HG02798 (cell line): ENCODE data around the gene STRADB.
"Not testable (repeated sequence)": the region's sequence is repeated elsewhere in the genome, so short reads cannot be mapped to it uniquely, and the experiment has no call there.

Experiments
- ATAC-seq: cut with Tn5 transposase; IDR thresholded peaks from one replicate; pipeline ENCODE4 v1.9.1; 2021; ENCODE audit warnings: mild to moderate bottlenecking; ENCODE audit not compliant: unreplicated experiment, poor library complexity

STRADB gene, protein sequence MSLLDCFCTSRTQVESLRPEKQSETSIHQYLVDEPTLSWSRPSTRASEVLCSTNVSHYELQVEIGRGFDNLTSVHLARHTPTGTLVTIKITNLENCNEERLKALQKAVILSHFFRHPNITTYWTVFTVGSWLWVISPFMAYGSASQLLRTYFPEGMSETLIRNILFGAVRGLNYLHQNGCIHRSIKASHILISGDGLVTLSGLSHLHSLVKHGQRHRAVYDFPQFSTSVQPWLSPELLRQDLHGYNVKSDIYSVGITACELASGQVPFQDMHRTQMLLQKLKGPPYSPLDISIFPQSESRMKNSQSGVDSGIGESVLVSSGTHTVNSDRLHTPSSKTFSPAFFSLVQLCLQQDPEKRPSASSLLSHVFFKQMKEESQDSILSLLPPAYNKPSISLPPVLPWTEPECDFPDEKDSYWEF

DNA sequence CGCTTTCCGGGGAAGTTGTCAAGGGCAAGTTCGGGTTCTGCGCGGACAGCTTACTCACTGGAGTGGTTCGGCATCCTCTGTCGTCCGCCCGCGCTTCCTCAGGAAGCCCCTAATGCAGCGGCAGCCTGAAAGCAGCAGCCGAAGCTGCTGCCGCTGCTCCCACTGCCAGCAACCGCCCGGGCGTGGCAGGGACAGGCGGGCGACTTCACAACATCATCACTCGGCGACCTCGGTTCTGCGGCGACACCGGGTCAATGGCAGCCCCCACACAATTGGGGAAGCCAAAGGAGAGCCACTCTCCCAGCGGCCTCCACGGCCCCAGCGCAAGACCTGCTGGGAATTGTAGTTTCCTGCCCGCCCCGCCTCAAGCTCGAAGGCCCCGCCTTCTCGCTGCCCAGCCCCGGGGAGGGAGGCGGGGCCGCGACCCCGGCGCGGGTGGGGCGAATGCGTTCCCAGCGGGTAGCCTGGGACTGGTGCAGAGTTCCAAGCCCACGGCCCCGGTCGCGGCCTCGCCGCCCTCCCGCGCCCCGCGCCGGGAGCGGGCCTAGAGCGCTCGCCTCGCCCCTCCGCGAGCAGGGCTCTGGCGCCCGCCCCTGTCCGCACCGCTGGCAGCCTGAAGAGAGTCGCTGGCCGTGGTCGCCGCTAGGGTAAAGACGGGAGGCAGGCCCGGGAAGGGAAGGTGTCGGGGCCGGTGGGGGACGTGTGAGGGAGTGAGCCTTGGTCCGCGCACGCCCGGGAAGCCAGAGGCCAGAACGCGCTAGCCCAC is at the start of gene STRADB, which contains the start of gene TRAK2:
Gene STRADB (plus strand): TSS at position 449 of the 766 bp plus-strand sequence. CDS start 3,101 bp downstream, outside the sequence.
Gene TRAK2 (minus strand): TSS at position 167 of the 766 bp plus-strand sequence. CDS start 30,951 bp downstream, outside the sequence.
- ATAC-seq = peak; percentile 98

DNA sequence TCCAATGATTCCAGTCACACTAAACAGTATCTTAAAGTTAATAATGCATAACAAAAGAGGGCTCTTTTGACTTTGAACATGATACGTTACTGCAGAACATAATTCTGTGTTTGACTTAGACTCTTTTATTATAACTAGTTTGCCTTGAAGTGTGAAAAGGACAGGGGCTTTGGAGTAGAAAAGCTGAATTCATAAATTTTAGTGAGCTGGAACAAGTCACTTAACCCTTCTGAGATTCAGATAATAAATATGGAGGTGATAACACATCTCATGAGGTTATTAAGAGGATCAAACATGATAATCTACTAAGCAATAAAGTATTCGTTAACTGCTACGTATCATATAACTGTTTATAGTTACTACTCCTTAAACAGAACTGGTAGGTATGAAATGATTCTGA is 49.7 kb upstream of the STRADB start:
- ATAC-seq = no peak

DNA sequence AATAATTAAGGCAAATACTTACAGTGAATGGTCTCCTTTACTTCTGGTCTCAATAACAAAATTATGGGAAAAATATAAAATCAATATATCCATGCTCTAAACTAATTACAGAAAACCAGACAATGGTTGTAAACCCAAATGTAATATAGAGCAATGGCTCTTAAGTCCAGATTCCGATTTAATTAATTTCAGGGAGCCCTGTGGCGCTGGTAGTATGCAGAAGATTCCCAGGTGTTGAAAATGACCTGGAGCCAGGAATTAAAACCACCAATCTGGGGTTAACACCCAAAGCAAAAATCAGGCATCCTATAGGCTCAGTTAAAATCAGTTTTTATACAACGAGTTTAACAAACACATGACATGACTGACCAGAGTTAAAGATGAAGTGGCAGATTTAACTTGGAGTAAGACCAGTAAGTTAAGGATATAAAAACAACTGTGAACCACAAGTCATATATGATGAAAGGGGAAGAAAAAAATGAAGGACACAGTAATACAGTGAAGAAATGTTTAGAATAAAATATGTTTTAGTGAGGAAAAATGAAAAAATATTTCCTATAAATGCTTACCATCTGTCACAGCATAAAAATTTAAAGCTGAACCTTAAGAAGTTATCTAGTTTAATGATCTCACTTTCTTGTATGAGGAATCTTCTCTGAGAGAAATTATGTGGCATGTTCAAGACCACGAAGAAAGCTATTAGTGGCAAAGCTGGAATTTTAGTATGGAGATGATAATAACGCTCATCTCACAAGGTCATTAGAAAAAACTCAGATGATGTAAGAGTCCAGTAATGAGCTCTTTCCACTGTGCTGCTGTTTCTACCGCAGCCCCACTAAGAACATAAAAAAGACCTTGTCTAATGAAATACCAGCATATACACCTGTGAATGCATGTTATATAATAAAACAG is 48.6 kb upstream of the STRADB start:
- no peak for ATAC-seq

DNA sequence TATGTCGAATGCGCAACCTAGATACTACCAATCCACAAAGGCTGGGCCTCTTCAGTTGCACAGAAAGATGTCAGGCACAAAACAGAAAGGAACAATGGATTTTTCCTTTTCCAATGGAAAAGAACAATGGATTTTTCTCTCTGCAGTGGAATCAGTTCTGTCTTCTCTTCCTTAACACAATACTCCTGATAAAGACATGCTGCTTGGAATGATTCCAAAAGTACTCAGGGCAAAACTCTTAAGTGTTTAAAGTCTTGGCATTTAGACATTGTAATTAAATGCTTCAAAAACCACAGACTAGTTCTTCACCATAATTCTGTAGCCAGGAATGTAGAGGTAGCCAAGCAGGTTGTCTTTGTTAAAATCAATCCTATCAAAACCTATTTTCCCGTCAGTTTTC is 47.7 kb upstream of the STRADB start:
- ATAC-seq = no peak

DNA sequence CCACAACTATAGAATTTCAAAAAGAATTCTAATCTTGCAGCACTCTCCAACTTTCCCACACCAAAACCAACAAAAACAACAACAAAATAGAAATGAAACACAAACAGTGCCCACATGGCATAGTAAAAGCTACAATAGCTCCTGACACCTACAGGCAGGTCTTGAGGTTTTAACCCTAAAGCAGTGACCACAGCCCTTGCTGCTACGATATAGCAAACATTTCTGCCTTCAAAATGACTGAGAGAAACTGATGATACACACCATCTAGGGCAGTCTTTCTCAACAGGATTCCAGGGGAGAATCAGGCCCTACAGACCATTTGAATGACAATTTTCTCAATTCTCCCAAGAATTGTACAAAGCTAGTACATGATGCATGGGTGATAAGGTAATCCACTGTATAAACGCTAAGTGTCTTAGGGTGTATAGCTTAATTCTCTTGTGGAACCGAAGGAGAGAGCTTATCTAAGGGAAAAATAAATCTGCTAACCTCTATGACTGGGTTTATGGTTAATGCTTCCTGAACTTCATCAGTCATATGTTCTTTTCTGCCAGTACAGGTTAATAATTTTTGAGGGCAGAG is 46.8 kb upstream of the STRADB start:
- ATAC-seq = no peak

DNA sequence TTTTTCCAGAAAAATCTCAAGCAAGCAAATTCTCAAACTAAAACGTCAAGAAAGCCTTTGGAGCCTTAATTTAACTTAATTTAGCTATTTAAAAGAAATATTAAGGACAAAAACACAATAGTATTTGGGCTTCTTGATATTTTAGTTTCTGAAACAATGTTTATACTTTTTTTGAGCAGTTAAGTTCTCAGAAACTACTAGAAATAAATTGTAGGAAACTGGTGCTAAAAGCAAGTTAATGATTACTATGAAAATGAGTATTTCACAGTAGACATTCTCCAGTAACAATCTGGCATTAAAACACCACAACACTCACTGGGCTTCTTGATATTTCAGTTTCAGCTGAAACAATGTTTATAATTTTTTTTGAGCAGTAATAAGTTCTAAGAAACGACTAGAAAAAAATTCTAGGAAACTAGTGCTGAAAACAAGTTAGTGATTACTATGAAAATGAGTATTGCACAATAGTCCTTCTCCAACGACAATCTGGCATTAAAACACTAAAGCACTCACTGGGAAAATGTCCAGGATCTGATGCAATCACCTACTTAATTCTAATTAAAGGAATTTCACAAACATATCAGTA is 45.4 kb upstream of the STRADB start:
- ATAC-seq = no peak

DNA sequence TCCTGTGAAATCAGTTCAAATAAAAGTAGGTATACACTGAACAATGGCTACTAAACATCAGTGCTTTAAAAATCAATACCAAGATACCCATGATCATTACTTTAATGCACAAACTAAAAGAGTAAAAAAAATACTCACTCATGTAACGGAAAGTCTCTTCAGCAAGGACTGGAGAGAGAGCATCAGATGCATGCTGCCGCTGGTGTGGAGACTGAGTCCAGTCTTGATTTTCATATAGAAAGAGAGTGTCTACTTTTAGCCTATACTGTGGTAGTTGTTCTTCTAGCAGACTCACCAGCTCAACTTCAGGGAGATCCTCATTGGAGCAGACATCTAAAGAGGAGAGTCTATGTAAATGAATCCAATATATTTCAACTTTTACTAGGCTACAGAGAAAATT is 44.3 kb upstream of the STRADB start:
- no peak for ATAC-seq

DNA sequence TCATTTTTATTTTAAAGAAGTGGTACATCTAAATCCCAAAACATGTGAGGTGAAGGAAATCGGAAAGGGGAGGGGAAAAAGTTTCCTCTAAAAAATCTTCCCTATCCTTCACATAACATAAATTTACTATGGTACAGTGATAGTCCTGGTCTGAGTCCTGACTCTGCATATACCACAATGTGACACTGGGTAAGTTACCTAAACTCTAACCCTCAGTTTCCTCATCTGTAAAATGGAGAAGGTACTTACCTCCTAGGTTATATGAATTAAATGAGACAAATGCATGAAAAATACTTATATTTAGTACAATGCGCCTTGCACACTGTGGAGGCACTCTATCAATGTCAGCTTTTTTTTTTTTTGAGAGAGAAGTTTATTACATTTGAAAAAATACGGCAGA is 42.6 kb upstream of the STRADB start:
- ATAC-seq = no peak

DNA sequence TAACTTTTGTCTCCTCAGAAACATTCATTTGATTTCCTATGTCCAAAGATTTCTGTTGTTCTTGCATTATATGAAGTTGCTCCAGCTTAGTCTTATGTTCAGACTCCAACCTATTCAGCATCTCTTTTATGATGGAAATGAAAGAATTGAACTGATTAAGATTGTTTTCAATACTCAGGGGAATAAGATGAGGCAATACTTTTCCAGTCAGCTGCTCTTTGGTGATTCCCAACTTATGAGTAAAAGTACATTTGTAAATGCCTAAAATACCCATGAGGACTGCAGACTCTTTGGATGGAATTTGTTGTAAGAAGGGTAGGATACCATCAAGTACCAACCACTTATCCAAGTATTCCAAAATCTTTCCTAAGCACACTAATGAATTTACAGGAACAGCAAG is 40.1 kb upstream of the STRADB start:
- no peak for ATAC-seq

DNA sequence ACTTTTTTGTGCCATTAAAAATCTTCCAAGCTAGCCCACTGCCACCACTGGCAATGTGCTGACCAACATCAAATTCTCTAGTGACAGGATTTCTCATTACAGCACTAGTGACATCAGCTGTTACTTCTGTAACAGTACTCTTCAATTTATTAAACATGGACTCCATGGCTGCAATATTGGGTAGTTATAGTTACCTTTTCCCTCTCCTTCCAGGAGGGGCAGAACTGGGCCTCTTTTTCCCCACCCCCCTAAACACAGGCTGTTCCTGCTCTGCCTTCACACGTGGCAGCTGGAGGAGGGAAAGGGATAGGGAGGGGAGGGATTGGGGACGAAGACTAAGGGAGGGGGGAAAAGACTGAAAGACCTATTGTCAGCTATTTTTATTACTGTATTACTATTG is 38.4 kb upstream of the STRADB start:
- ATAC-seq = no peak

DNA sequence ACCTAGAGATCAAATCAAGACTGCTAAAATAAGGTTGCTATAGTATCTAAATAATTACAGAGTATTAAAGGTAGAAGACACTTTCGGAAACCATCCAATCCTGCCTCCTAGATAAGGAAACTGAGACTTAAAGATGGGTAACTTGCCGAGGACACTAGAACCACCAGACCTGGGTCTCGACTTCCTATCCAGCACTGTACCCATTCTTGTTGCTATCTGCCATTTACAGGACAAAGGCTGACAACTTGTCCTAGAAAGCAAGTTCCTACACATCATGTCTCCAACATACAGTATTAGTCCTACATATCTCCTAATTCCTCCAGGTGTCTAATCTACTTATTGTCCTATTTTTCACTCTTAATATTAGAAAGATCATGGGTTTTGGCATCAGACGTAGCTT is 38.0 kb upstream of the STRADB start:
- ATAC-seq = no peak

DNA sequence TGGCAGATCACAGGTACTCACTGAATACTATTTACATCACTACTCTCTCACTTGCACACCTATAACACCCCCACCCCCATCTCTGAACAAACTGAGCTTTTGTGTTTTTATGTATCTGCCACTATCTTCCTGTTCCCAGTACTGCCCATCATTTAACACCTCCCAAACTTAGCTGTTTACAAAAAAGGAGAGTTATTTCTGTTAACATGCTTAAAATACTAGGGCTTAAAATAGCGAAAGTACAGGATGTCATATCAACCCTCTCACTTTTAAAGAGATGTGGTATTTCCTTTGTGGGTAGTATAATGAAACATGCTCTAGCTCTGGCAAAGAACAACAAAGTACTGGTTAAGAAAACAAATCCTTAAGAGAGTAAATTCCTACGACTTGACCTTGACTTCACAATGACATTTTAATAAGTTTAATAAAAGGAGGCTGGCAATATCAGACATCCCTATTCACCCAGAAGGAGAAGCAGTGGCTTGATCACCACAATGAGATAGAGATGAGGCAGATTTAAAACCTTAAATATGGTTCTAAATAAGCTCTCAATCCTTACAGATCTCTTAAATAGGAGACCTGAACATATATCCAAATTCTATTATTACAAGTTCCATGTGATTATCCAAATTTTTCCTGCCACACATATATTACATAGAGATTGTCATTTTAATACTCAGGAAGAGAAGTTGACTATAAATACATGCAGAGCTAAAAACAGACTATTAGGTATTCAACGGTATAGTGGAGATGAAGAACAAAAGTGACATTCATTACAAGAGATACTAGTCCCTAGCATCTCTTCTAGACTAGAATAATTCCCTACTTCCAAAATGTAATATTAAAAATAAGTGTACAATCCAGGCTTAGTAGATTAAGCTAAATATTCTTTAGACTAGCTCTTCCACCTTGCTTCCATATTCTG is 37.2 kb upstream of the STRADB start:
- peak; percentile 53 for ATAC-seq

DNA sequence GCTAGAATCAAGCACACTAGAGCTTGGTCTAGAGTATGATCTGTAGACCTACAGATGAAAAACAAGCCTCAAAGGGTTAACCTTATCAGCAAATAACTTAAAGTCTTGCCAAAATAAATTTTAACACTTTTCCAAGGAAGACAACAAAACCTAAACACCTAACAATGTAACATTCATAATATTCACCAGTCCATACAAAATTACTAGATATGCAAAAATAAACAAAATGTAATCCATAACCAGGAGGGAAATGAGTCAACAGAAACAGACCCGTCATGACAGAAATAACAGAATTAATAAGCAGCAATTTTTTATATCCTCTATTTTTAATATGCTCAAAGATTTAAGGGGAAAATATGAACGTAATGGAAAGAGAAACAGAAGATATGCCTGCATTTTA is 36.4 kb upstream of the STRADB start:
- ATAC-seq = no peak

DNA sequence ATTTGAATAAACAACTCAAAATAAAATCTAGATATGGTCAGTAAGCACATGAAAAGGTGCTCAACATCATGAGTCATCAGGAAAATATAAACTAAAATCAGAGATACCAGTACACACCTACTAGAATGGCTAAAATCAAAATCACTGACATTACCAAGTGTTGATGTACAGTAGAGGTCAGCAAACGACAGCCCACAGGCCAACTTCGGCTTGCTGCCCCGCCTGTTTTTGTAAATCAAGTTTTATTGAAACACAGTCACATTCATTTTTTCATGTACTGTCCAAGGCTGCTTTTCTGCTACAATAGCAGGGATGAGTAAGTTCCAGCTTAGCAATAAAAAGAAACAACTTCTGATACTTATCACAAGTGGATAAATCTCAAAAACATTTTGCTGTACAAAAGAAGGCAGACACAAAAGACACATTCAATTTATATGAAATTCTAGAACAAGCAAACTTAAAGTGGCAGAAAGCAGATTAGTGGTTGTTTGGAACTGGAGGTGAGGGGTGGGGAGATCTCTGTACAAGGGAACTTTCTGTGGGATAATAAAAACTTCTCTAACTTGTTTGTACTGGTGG is 32.4 kb upstream of the STRADB start:
- no peak for ATAC-seq

DNA sequence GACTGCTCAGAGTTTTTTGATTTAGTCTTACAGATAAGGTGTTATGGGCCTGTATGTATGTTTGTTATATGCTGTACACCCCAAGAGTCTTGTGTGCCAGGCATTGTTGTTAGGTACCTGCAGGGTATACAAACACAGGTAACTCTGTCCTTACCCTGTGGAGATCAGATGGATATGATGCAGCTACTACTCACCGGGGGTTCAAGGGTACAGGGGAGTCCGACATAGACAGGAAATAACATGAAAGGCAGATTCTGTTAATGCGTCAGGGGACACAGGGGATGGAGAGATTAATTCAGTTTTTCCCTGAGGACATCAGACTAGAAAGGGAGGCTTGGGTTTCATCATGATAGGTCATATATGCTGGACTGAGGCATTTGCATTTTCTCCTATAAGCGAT is 31.6 kb upstream of the STRADB start:
- no peak for ATAC-seq

DNA sequence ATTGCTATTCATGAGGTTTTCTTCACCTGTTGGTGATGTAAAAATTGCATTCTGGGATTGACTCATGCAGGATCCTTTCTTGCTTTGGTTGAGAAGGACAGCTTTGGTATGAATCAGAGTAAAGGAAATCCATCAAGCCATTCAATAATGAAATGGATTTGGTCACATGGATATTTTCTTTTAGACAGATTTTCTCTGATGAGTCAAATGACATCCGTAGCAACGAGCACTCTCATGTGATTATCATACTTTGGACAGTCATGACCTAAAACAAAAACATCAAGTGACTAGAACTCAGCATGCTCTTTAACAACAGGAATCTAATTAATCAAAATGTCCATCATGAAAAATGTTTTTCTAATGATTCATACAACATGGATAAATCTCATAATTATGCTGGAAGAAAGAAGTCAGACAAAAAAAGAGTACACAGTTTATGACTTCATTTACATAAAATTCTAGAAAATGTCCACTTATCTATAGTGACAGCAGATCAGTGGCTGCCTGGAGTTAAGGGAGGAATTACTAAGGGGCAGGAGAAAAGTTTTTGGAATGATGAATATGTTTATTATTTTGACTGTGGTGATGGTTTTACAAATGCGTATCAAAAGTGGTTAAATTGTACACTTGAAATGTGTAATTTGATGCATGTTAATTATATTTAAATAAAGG is 31.0 kb upstream of the STRADB start:
- no peak for ATAC-seq

DNA sequence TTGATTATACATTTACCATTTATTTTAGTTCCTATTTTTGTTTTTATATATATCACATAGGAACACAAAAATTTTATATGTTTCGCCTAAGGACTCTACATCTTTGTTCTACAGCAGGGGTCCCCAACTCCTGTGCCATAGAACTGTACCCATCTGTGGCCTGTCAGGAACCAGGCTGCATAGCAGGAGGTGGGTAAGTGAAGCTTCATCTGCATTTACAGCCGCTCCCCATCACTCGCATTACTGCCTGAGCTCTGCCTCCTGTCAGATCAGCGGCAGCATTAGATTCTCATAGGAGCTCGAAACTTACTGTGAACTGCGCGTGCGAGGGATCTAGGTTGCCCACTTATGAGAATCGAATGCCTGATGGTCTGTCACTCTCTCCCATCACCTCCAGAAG is 25.6 kb upstream of the STRADB start:
- no peak for ATAC-seq

DNA sequence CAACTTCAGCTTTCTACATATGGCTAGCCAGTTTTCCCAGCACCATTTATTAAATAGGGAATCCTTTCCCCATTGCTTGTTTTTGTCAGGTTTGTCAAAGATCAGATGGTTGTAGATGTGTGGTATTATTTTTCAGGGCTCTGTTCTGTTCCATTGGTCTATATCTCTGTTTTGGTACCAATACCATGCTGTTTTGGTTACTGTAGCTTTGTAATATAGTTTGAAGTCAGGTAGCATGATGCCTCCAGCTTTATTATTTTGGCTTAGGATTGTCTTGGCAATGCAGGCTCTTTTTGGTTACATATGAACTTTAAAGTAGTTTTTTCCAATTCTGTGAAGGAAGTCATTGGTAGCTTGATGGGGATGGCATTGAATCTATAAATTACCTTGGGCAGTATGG is 23.2 kb upstream of the STRADB start:
- ATAC-seq = not testable (repeated sequence)
